ENCODE data around the gene IRF7. TPM values are rescaled to one million over a fixed set of nuclear protein-coding genes. Genes with fewer than 3 reads are reported as not detected.

The IRF7 gene
- total and polyA plus RNA-seq, 9 of the 15 experiments (the other 6 are each of a cell fraction or from before 2014, with no cell fraction given) = 0.27 to 7.6 (median 1.8) TPM

GRCh38 chr11:660681-661444 lies 45.1 kb upstream of the IRF7 start:
- no peaks in the 10 kb centered on the region for H3K9me1 ChIP-seq (ENCODE audit: control insufficient read depth, insufficient read depth, low read length)
- TF ChIP-seq FOXM1 (IDR thresholded peaks at IDR 0.05; ENCODE audit: low read depth) (no peak), FOXM1 (CRISPR knock-in tag; IDR thresholded peaks at IDR 0.05; ENCODE audit: low read depth) (no peak), ERF (CRISPR knock-in tag; IDR thresholded peaks at IDR 0.05) (no peak)
- H3K79me2 ChIP-seq (ENCODE audit: control insufficient read depth, insufficient read depth, low read length) = peaks cover 20% of the 10 kb centered on the region
- DNase-seq (ENCODE audit: extremely low read depth in 1 of 4, low spot score in 3 of 4) (no peak), FAIRE-seq (no peak), ATAC-seq (no peak)
- 90% methylated on average over 19 of the region's 19 CpGs for WGBS (ENCODE audit: insufficient coverage, low coverage, missing lambda C conversion rate)
- no peaks in the 10 kb centered on the region for H3K27me3 ChIP-seq (ENCODE audit: control insufficient read depth in 2 of 2, insufficient read depth in 2 of 2, low read length in 2 of 2)
- H3K9ac ChIP-seq (ENCODE audit: insufficient read depth in 1 of 2, low read depth in 2 of 2, low read length in 2 of 2) = peak overlapping the region in 1 of 2 experiments; percentile 41; a peak in 1 of 4 replicates
- peaks cover 8 to 28% of the 10 kb centered on the region in 2 experiments; a peak in 4 of 5 replicates for H3K4me1 ChIP-seq (replicated peaks in 1 of 2; ENCODE audit: control insufficient read depth in 2 of 2, insufficient read depth in 2 of 2, low read length in 2 of 2)
- BruUV-seq (replicated peaks) = no TSS peak
- ChIA-PET CTCF (ENCODE audit: low intra/inter-chr PET ratio) (interaction anchor here (0.6 kb wide), 1 partner anchor 39 kb away, joined by 3 read pairs; no protein-coding TSS in a partner anchor), POLR2A (interaction anchor here (0.6 to 1.2 kb wide), 4 partner anchors 13 to 128 kb away, joined by 3 read pairs; partner anchors contain the start of genes DEAF1 and TMEM80)
- peaks cover 88% of the 10 kb centered on the region; the same call in 2 of the 3 replicates for H3K36me3 ChIP-seq (ENCODE audit: control insufficient read depth, insufficient read depth, low read length)
- H3K4me3 ChIP-seq = no peak overlapping the region
- in situ Hi-C loops (cut with MboI) = no loop called here
- peaks cover 3% of the 10 kb centered on the region; the same call in 1 of the 2 replicates for H3K9me3 ChIP-seq (replicated peaks; ENCODE audit: control insufficient read depth, insufficient read depth, low read depth, low read length)
- H3K27ac ChIP-seq (ENCODE audit: extremely low read depth, low read depth, low read length) = no peak overlapping the region
- intact Hi-C loops (cut with micrococcal nuclease) = no loop called here
- no peaks in the 10 kb centered on the region for H4K20me1 ChIP-seq (replicated peaks; ENCODE audit: control insufficient read depth, insufficient read depth, low read length)
- no peak overlapping the region for H3K4me2 ChIP-seq (ENCODE audit: insufficient read depth, low read length)
- H2AFZ ChIP-seq (ENCODE audit: low read depth, low read length) = no peak overlapping the region

- H3K4me1 ChIP-seq (replicated peaks in 1 of 2; ENCODE audit: control insufficient read depth in 2 of 2, insufficient read depth in 2 of 2, low read length in 2 of 2) = peaks cover 3 to 26% of the 10 kb centered on the region in 2 experiments; a peak in 4 of 5 replicates
- 93% methylated on average over 15 of the region's 19 CpGs for WGBS (ENCODE audit: insufficient coverage, low coverage, missing lambda C conversion rate)
- FAIRE-seq (no peak), DNase-seq (ENCODE audit: extremely low read depth in 1 of 4, low spot score in 3 of 4) (peak in 1 of 4 experiments; percentile 8), ATAC-seq (no peak)
- CTCF ChIA-PET (ENCODE audit: low intra/inter-chr PET ratio) = no interaction called here
- no TSS peak for BruUV-seq (replicated peaks)
- no peak overlapping the region for H3K4me3 ChIP-seq
- H3K9ac ChIP-seq (ENCODE audit: insufficient read depth in 1 of 2, low read depth in 2 of 2, low read length in 2 of 2) = peak overlapping the region in 1 of 2 experiments; percentile 41; a peak in 1 of 4 replicates
- peaks cover 2% of the 10 kb centered on the region; the same call in 1 of the 2 replicates for H3K9me3 ChIP-seq (replicated peaks; ENCODE audit: control insufficient read depth, insufficient read depth, low read depth, low read length)
- no peaks in the 10 kb centered on the region for H4K20me1 ChIP-seq (replicated peaks; ENCODE audit: control insufficient read depth, insufficient read depth, low read length)
- peaks cover 85% of the 10 kb centered on the region; the same call in 2 of the 3 replicates for H3K36me3 ChIP-seq (ENCODE audit: control insufficient read depth, insufficient read depth, low read length)
- no peak for TF ChIP-seq BCOR (IDR thresholded peaks at IDR 0.05)
- TF ChIP-seq ZNF449 (CRISPR knock-in tag; IDR thresholded peaks at IDR 0.05) = no peak
- TF ChIP-seq RBM34 (IDR thresholded peaks at IDR 0.05; ENCODE audit: borderline replicate concordance, insufficient read depth, low read length) = no peak
- TF ChIP-seq RHOXF2B (CRISPR knock-in tag; conservative IDR thresholded peaks at IDR 0.05) = no peak
- TF ChIP-seq FOXA1 (IDR thresholded peaks at IDR 0.05; ENCODE audit: borderline replicate concordance) = no peak
- TF ChIP-seq ZNF644 (tag; IDR thresholded peaks at IDR 0.05; ENCODE audit: low read depth) = no peak
- TF ChIP-seq TBP (optimal IDR thresholded peaks at IDR 0.05; ENCODE audit: low read depth, low read length) = no peak
- H2AFZ ChIP-seq (ENCODE audit: low read depth, low read length) = no peak overlapping the region
- no peaks in the 10 kb centered on the region for H3K27me3 ChIP-seq (ENCODE audit: control insufficient read depth in 2 of 2, insufficient read depth in 2 of 2, low read length in 2 of 2)
- peaks cover 14% of the 10 kb centered on the region for H3K79me2 ChIP-seq (ENCODE audit: control insufficient read depth, insufficient read depth, low read length)
- POLR2A ChIA-PET = interaction anchor here (0.7 to 1.2 kb wide), 4 partner anchors 12 to 84 kb away, joined by 3 to 4 read pairs (median 3); partner anchors contain the start of genes DEAF1 and TMEM80
- H3K4me2 ChIP-seq (ENCODE audit: insufficient read depth, low read length) = no peak overlapping the region
- H3K9me1 ChIP-seq (ENCODE audit: control insufficient read depth, insufficient read depth, low read length) = no peaks in the 10 kb centered on the region
- no peak overlapping the region for H3K27ac ChIP-seq (ENCODE audit: extremely low read depth, low read depth, low read length)
- in situ Hi-C loops (cut with MboI) (no loop called here), intact Hi-C loops (cut with micrococcal nuclease) (no loop called here)
Measured at GRCh38 chr11:660281-660680, 44.5 kb upstream of the IRF7 start.
